ENCODE results near the gene USP6NL. TPM values are rescaled to one million over a fixed set of nuclear protein-coding genes. Genes with fewer than 3 reads are reported as not detected.

USP6NL gene
- total RNA-seq, 2 donors from 2014 or later = 9.6 to 10.5 TPM

DNA sequence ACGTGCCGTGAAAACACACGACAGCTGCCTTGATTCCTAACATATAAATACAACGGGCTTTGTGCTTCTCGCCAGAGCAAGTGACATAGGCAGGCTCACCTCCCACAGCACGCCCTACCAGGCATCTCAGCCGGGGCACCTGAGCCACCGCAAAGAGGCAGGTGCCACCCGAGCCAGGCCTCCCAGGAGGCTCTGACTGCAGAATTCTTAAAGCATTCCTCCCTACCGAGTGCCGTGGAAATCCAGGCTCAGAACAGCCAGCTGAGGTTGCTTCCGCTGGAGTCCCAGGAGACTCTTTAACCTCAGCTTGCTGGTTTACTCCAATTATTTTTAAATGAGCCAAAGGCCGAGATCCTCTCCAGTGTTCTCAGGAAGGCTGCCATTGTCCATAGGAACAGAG is 206.5 kb downstream of the USP6NL start:
- no peak for DNase-seq (ENCODE audit: low spot score)
- no peak overlapping the region for H3K4me3 ChIP-seq
- H3K4me1 ChIP-seq = no peaks in the 10 kb centered on the region
- H3K36me3 ChIP-seq = no peaks in the 10 kb centered on the region
- no peaks in the 10 kb centered on the region for H3K9me3 ChIP-seq
- TF ChIP-seq, protein P1, sequence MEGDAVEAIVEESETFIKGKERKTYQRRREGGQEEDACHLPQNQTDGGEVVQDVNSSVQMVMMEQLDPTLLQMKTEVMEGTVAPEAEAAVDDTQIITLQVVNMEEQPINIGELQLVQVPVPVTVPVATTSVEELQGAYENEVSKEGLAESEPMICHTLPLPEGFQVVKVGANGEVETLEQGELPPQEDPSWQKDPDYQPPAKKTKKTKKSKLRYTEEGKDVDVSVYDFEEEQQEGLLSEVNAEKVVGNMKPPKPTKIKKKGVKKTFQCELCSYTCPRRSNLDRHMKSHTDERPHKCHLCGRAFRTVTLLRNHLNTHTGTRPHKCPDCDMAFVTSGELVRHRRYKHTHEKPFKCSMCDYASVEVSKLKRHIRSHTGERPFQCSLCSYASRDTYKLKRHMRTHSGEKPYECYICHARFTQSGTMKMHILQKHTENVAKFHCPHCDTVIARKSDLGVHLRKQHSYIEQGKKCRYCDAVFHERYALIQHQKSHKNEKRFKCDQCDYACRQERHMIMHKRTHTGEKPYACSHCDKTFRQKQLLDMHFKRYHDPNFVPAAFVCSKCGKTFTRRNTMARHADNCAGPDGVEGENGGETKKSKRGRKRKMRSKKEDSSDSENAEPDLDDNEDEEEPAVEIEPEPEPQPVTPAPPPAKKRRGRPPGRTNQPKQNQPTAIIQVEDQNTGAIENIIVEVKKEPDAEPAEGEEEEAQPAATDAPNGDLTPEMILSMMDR (IDR thresholded peaks at IDR 0.05) = no peak
- H3K27ac ChIP-seq = no peak overlapping the region
- no peaks in the 10 kb centered on the region for H3K27me3 ChIP-seq

Other genes with a start within 250 kb of the USP6NL start
- 100 to 1,000 TPM; 201 to 223 TPM for gene ECHDC3, start 130.7 kb upstream of the USP6NL start, total RNA-seq
- gene PROSER2, start 211.7 kb upstream of the USP6NL start, total RNA-seq = 1 to 10 TPM; 1.3 to 3.1 TPM

Data from right atrium auricular region (tissue), 2 donors.